GM12891 (cell line): ENCODE results near the gene ANKRD66.

Experiments used
- POLR2A ChIP-seq: IDR thresholded peaks from 2 replicates; pipeline ENCODE4 v1.6.1; 2011; ENCODE audit warnings: low read depth, low read length, control low read depth
- POLR2AphosphoS5 ChIP-seq: IDR thresholded peaks from 2 replicates; pipeline ENCODE4 v1.6.1; 2011; ENCODE audit warnings: low read depth, low read length, control low read depth
- TAF1 ChIP-seq: IDR thresholded peaks from 2 replicates; pipeline ENCODE4 v1.6.1; 2011; ENCODE audit warnings: low read depth, low read length, control low read depth

DNA sequence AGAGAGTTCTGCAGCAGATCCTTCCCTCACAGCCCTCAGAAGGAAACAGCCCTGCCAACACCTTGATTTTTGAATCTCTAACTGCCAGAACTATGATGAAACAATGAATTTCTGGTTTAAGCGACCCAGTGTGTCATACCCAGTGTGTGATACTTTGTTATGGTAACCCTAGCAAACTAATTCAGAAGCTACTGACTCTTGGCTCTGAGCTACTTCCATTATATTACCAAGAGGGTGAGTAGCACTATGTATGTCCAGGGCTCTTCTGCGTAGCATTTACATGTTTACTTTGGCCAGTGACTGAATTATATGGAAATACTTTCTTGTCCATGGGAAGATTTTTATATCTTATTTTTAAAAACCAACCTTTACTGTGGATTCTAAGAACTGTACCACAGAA, 16.7 kb downstream of the ANKRD66 start:
- TF ChIP-seq POLR2AphosphoS5 (no peak), POLR2A (no peak), TAF1 (no peak)
